NCI-H1048 (cell line): ENCODE results near the gene MTCH1.

Experiments used
- DNase-seq: peaks from one replicate; lab custom pipeline; 2025; lab: John Stamatoyannopoulos, UW

Gene MTCH1

DNA sequence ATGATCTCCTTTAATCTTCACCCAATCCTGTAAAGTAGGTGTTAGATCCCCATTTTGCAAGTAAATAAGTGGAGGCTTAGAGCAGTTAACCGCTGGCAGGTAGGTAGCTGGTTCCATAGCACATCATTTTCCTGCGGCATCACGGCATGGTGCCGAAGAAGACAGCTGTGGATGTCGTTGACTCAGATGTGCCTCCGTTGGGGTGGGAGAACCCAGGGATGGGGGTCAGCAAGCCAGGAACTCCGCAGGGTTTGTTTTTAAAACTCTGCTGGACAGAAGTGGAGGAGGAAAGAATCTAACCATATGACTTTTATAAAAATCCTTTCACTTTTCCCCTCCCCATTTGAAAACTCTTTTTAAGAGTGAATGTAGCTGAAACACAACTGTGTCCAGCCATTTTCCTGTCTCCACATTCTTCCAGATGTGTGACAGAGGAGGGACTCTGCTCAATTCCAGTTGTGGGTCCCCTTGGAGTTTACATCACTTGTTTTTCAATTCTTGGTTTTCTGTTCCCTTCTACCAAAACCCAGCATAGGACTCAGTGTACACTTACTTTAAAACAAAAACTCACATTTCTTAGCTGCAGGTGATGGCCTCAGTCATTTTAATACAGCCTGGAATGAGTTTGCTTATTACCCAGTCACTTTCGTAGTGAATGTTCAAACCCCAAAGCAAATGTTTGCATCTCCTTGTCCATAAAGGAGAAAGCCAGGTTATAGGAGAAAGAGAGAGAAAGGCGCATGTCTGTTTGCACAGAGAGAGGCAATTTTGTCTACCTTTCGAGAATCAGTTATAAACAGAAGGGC lies 59.1 kb downstream of the MTCH1 start:
- DNase-seq: no peak

DNA sequence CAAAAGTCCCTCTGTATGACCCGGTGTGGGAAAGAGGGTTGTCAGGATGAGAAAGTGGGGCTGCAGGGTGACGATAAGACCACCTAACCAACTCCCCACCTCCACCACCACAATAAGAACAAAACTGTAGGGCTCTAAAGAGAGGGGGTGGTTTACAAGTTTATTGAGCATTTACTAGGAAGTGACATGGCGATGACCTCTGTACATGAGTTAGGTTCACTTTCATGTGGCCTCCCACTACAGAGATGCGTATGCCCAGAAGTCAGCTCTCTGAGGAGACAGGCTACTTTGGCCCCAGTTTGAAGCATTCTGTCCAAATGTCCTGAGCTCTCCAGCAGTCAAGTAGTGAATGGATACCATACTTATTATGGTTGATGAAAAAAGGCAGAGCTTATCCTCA lies 60.2 kb downstream of the MTCH1 start:
- no peak for DNase-seq

GRCh38 chr6:36924778-36925374 lies 61.1 kb downstream of the MTCH1 start:
- no peak for DNase-seq

DNA sequence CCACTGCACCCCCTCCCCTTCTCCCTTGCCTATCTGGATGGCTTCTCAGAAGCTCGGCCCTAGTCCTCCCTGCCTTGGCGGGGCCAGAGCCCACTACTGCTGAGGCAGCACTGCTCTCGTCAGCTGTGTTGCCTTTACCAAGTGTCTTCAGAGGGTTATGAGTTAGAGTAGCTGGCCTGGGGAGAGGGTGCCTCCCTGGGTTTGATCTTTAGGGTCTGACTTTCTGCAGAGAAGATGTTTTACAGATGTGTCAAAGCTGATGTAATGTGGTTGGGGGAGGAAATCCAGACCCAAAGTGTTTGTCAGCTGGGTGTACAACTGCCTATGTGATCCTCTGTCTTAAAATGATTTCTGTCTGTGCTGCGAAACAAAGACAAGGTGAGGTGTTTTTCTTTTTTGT lies 61.9 kb downstream of the MTCH1 start:
- DNase-seq: no peak

DNA sequence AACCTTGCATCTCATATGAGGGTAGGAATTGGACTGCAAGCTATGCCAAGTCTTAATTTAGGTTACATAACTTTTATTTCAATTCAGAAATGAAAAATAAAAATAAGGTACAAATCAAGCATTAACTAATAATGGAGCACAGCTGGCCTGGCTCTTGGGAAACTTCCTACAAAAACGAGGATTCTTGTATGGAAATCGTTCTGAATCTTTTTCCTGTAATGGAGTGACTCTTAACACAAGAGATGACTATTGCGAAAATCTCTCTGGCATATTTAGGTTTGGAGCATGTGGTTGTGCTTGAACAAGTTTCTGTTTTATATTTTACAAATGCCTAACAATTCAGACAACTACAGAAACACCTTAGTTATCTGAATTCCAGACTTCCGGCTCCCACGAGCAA lies 65.5 kb downstream of the MTCH1 start:
- no peak for DNase-seq

- DNase-seq: no peak
Observed at GRCh38 chr6:36920049-36920448, 65.9 kb downstream of the MTCH1 start.
